GM19395 (cell line): ENCODE results near the gene ANKRD55.
"Not testable (repeated sequence)": the region's sequence is repeated elsewhere in the genome, so short reads cannot be mapped to it uniquely, and the experiment has no call there.

Experiments
- ATAC-seq: cut with Tn5 transposase; IDR thresholded peaks from one replicate; pipeline ENCODE4 v1.9.1; 2021; ENCODE audit warnings: mild to moderate bottlenecking, moderate library complexity; ENCODE audit not compliant: unreplicated experiment

The ANKRD55 gene

GRCh38 chr5:56211298-56211865 is 21.7 kb downstream of the ANKRD55 start:
- ATAC-seq, result no peak

- no peak for ATAC-seq
These were observed 24.4 kb downstream of the ANKRD55 start for GRCh38 chr5:56208681-56209080.

- ATAC-seq, result no peak
These were observed 25.6 kb downstream of the ANKRD55 start for GRCh38 chr5:56207537-56207936.

GRCh38 chr5:56206126-56206910 is 26.8 kb downstream of the ANKRD55 start:
- ATAC-seq, result no peak

GRCh38 chr5:56203936-56204335 is 29.2 kb downstream of the ANKRD55 start:
- ATAC-seq, result not testable (repeated sequence)

GRCh38 chr5:56202483-56202882 is 30.6 kb downstream of the ANKRD55 start:
- no peak for ATAC-seq

- not testable (repeated sequence) for ATAC-seq
These were observed 31.3 kb downstream of the ANKRD55 start for GRCh38 chr5:56201762-56202261.

- peak; percentile 94 for ATAC-seq
These were observed 32.0 kb downstream of the ANKRD55 start for GRCh38 chr5:56200971-56201666.

GRCh38 chr5:56195016-56195415 is 38.1 kb downstream of the ANKRD55 start:
- no peak for ATAC-seq

GRCh38 chr5:56192246-56192645 is 40.9 kb downstream of the ANKRD55 start:
- ATAC-seq, result no peak

- ATAC-seq, result no peak
These were observed 41.5 kb downstream of the ANKRD55 start for GRCh38 chr5:56191656-56192055.

GRCh38 chr5:56190497-56190896 is 42.6 kb downstream of the ANKRD55 start:
- no peak for ATAC-seq

GRCh38 chr5:56185768-56186311 is 47.3 kb downstream of the ANKRD55 start:
- no peak for ATAC-seq

GRCh38 chr5:56183506-56183905 is 49.6 kb downstream of the ANKRD55 start:
- no peak for ATAC-seq

GRCh38 chr5:56179442-56179841 is 53.7 kb downstream of the ANKRD55 start:
- no peak for ATAC-seq

GRCh38 chr5:56178823-56179222 is 54.3 kb downstream of the ANKRD55 start:
- ATAC-seq, result no peak

- ATAC-seq, result no peak
These were observed 56.1 kb downstream of the ANKRD55 start for GRCh38 chr5:56176871-56177533.

GRCh38 chr5:56176155-56176798 is 56.9 kb downstream of the ANKRD55 start:
- no peak for ATAC-seq

- no peak for ATAC-seq
These were observed 57.6 kb downstream of the ANKRD55 start for GRCh38 chr5:56175488-56175887.

GRCh38 chr5:56175021-56175420 is 58.1 kb downstream of the ANKRD55 start:
- no peak for ATAC-seq
